Right lobe of liver (tissue), 6 donors: ENCODE measurements around the gene CPSF6. TPM values are rescaled to one million over a fixed set of nuclear protein-coding genes. Genes with fewer than 3 reads are reported as not detected.
A peak's percentile ranks its signal among the peaks of the same experiment; 100 is the strongest.
"Not testable (repeated sequence)": the region's sequence is repeated elsewhere in the genome, so short reads cannot be mapped to it uniquely, and the experiment has no call there.

Source experiments
- ATAC-seq, 4 donors: fragments of 200-7000 bp; cut with Tn5 transposase; one replicate each; pipeline ENCODE4 v1.9.1; 2020; ENCODE audit warnings: mild to moderate bottlenecking in 4 of 4, moderate library complexity in 4 of 4
- DNase-seq, 3 donors: peaks; one replicate each; pipeline ENCODE4 v3.0.0-alpha.2; 2020
- H3K27ac ChIP-seq, 3 donors: fragments of 200-600 bp; one replicate each; pipeline ENCODE4 v1.8.0; 2022
- H3K27me3 ChIP-seq, 2 donors: fragments of 200-600 bp; one replicate each; pipeline ENCODE4 v1.8.0; 2022
- H3K36me3 ChIP-seq, 4 donors: fragments of 200-600 bp; sonication (generic) in 1 of 4; one replicate each; pipeline versions ENCODE4 v1.5.1 to v1.8.0; 2017 to 2022; ENCODE audit warnings: control low read depth in 1 of 4
- H3K4me1 ChIP-seq, 4 donors: fragments of 200-600 bp; sonication (generic) in 1 of 4; one replicate each; pipeline versions ENCODE4 v1.5.1 to v1.8.0; 2017 to 2022; ENCODE audit warnings: control low read depth in 1 of 4
- H3K4me3 ChIP-seq, 3 donors: fragments of 200-600 bp; one replicate each; pipeline ENCODE4 v1.8.0; 2022
- H3K9me3 ChIP-seq, 4 donors: fragments of 200-600 bp; sonication (generic) in 1 of 4; one replicate each; pipeline versions ENCODE4 v1.5.1 to v1.8.0; 2017 to 2022; ENCODE audit warnings: control low read depth in 1 of 4
- POLR2A ChIP-seq: fragments of 450-650 bp; IDR thresholded peaks from one replicate; pipeline ENCODE4 v1.6.1; 2017; ENCODE audit warnings: antibody characterized with exemption, mild to moderate bottlenecking
- WGBS: methylation state at CpG from one replicate; pipeline ENCODE4 v1.1.6; 2018; ENCODE audit warnings: low coverage, low lambda C conversion rate; ENCODE audit not compliant: insufficient coverage; ENCODE audit errors: missing lambda C conversion rate; 5-methylcytosine and 5-hydroxymethylcytosine counted together
- intact Hi-C, 2 donors: fragments of 100-400 bp; cut with DNase I; formaldehyde crosslinking; loops; one replicate each; pipeline versions ENCODE4 v1.11.2 to v1.14.1; 2022
- total RNA-seq, 6 experiments: library from RNA; depleted of rRNA in 2 of 6; stranded (reverse); fragments of >200 nt in 2 of 6; fragmentation: NEBNext Ultra II Directional in 3 of 6; extraction: Animal tissue kit (Norgen Biotek cat#: 25700) in 3 of 6; gene quantifications; one replicate each; pipeline versions ENCODE4 v1.1.0 to v1.2.4, GENCODE V29; 2016 to 2023
- TF ChIP-seq, protein P1 (sequence below), 4 donors: fragments of 200-600 bp in 3 of 4; fragments of 450-650 bp in 1 of 4; IDR thresholded peaks; one replicate each; pipeline versions ENCODE4 v1.5.1 to v1.8.0; 2016 to 2022; ENCODE audit warnings: antibody characterized with exemption in 4 of 4, mild to moderate bottlenecking in 2 of 4
- donor health status: DM: no; HTN: yes; CAD: no.
- donor health status: DM: no; HTN: no; CAD: no.
- donor health status: DM: no; HTN: no; CAD: no.
- donor health status: DM: no; HTN: yes; CAD: no.
- donor health status: DM: no; HTN: yes; CAD: no.

CPSF6 gene
- total RNA-seq, 6 experiments from 2014 or later, result 11.6 to 25.2 (median 15.9) TPM

- no peak for TF ChIP-seq POLR2A
- TF ChIP-seq, protein P1, sequence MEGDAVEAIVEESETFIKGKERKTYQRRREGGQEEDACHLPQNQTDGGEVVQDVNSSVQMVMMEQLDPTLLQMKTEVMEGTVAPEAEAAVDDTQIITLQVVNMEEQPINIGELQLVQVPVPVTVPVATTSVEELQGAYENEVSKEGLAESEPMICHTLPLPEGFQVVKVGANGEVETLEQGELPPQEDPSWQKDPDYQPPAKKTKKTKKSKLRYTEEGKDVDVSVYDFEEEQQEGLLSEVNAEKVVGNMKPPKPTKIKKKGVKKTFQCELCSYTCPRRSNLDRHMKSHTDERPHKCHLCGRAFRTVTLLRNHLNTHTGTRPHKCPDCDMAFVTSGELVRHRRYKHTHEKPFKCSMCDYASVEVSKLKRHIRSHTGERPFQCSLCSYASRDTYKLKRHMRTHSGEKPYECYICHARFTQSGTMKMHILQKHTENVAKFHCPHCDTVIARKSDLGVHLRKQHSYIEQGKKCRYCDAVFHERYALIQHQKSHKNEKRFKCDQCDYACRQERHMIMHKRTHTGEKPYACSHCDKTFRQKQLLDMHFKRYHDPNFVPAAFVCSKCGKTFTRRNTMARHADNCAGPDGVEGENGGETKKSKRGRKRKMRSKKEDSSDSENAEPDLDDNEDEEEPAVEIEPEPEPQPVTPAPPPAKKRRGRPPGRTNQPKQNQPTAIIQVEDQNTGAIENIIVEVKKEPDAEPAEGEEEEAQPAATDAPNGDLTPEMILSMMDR (IDR thresholded peaks at IDR 0.05), result no peak
- 78% methylated on average over 2 of the region's 2 CpGs for WGBS
- intact Hi-C loops, result loop anchor here in 1 of 2 donors (10.0 kb wide), 1 partner anchor 56 kb away; the partner anchor contains the start of gene YEATS4
- Histone ChIP-seq H3K4me1 (no peaks in the 10 kb centered on the region), H3K9me3 (no peaks in the 10 kb centered on the region), H3K27me3 (no peaks in the 10 kb centered on the region), H3K36me3 (no peaks in the 10 kb centered on the region), H3K4me3 (no peak overlapping the region), H3K27ac (no peak overlapping the region)
- no peak for DNase-seq
- ATAC-seq, result no peak
Observed at GRCh38 chr12:69298947-69299346, 59.6 kb downstream of the CPSF6 start.

- TF ChIP-seq, protein P1 (IDR thresholded peaks at IDR 0.05), result no peak
- TF ChIP-seq POLR2A, result no peak
- intact Hi-C loops, result no loop called here
- no peaks in the 10 kb centered on the region for H3K36me3 ChIP-seq
- H3K27me3 ChIP-seq, result no peaks in the 10 kb centered on the region
- H3K9me3 ChIP-seq, result no peaks in the 10 kb centered on the region
- DNase-seq, result no peak
- H3K4me3 ChIP-seq, result no peak overlapping the region
- 89% methylated on average over 1 of the region's 1 CpG for WGBS
- H3K27ac ChIP-seq, result no peak overlapping the region
- no peak for ATAC-seq
- no peaks in the 10 kb centered on the region for H3K4me1 ChIP-seq
Observed at GRCh38 chr12:69304284-69304683, 64.9 kb downstream of the CPSF6 start.

DNA sequence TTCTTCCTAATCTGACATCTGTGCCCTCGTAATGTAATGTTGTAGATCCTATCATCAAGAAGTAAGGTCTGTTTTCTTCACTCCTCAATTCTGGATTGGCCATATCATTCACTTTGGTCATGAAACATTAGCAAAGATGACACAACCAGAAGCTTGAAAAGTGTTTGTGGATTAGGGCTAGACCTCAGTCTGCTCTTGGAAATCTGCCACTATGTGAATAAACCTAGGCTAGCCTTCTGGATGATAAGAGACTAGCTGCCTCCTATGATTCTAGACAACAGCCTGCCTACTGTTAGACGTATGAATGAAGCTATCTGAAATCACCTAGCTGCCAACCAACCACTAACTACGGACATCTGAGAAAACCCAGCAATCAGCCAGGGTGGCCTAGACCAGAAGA is 70.1 kb downstream of the CPSF6 start:
- intact Hi-C loops, result no loop called here
- WGBS, result 56% methylated on average over 3 of the region's 3 CpGs
- no peak overlapping the region for H3K4me3 ChIP-seq
- H3K36me3 ChIP-seq, result no peaks in the 10 kb centered on the region
- no peaks in the 10 kb centered on the region for H3K27me3 ChIP-seq
- no peak overlapping the region for H3K27ac ChIP-seq
- DNase-seq (no peak), ATAC-seq (peak in 1 of 4 donors; percentile 68)
- TF ChIP-seq, protein P1 (IDR thresholded peaks at IDR 0.05), result no peak
- TF ChIP-seq POLR2A, result no peak
- no peaks in the 10 kb centered on the region for H3K9me3 ChIP-seq
- no peaks in the 10 kb centered on the region for H3K4me1 ChIP-seq

DNA sequence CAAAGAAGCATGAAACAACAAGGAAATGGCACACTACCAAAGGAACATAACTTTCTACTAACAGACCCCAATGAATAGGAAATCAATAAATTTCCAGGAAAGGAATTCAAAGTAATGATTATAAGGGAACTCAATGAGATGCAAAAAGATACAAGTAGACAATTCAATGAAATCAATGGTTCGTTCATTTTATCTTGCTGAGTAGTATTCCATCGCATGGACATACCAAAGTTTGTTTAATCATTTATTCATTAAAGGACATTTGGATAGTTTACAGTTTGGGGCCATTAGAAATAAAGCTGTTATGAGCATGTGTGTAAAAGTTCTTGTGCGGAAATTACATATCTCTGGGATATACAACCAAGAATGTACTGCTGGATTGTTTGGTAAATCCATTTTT is 73.8 kb downstream of the CPSF6 start:
- no peak overlapping the region for H3K27ac ChIP-seq
- TF ChIP-seq, protein P1 (IDR thresholded peaks at IDR 0.05), result no peak
- TF ChIP-seq POLR2A, result no peak
- ATAC-seq (no peak), DNase-seq (no peak)
- no peaks in the 10 kb centered on the region for H3K9me3 ChIP-seq
- no peaks in the 10 kb centered on the region for H3K27me3 ChIP-seq
- WGBS, result 98% methylated on average over 3 of the region's 3 CpGs
- no peak overlapping the region for H3K4me3 ChIP-seq
- H3K36me3 ChIP-seq, result no peaks in the 10 kb centered on the region
- intact Hi-C loops, result no loop called here
- peaks cover 0 to 11% (median 0%) of the 10 kb centered on the region in 4 donors for H3K4me1 ChIP-seq

DNA sequence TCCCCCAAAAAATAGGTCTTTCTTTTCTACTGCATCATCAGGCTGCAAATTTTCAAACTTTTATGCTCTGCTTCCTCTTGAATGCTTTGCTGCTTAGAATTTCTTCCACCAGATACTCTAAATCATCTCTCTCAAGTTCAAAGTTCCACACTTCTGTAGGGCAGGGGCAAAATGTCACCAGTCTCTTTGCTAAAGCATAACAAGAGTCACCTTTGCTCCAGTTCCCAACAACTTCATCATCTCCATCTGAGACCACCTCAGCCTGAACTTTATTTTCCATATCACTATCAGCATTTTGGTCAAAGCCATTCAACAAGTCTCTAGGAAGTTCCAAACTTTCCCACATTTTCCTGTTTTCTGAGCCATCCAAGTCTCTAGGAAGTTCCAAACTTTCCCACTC is 77.4 kb downstream of the CPSF6 start:
- H3K4me3 ChIP-seq, H3K27ac ChIP-seq, H3K9me3 ChIP-seq, DNase-seq, intact Hi-C loops, H3K27me3 ChIP-seq, H3K36me3 ChIP-seq, ATAC-seq: not testable (repeated sequence)
- H3K4me1 ChIP-seq, result peaks cover 0 to 16% (median 2%) of the 10 kb centered on the region in 4 donors

DNA sequence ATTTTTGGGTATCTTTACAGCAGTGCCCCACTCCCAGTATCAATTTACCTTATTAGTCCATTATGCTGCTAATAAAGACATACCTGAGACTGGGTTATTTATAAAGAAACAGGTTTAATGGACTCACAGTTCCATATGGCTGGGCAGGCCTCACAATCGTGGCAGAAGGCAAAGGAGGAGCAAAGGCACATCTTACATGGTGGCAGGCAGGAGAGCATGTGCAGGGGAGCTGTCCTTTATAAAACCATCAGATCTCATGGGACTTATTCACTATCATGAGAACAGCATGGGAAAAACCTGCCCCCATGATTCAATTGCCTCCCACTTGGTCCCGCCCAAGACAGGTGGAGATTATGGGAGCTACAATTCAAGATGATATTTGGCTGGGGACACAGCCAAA is 77.9 kb downstream of the CPSF6 start:
- not testable (repeated sequence) for H3K27me3 ChIP-seq, DNase-seq

More for the DNA sequence above, 77.9 kb downstream of the CPSF6 start:
- ATAC-seq, H3K9me3 ChIP-seq, H3K27ac ChIP-seq, H3K4me3 ChIP-seq, intact Hi-C loops, H3K36me3 ChIP-seq: not testable (repeated sequence)
- H3K4me1 ChIP-seq, result peaks cover 0 to 16% (median 2%) of the 10 kb centered on the region in 4 donors
- 67% methylated on average over 2 of the region's 2 CpGs for WGBS
